Esophagus mucosa (tissue), 1 donor: ENCODE measurements around the gene HSF2BP. TPM values are rescaled to one million over a fixed set of nuclear protein-coding genes. Genes with fewer than 3 reads are reported as not detected.
"Not testable (repeated sequence)": the region's sequence is repeated elsewhere in the genome, so short reads cannot be mapped to it uniquely, and the experiment has no call there.

Source experiments
- ATAC-seq: fragments of 200-7000 bp; cut with Tn5 transposase; one replicate; pipeline ENCODE4 v1.9.1; 2020
- total RNA-seq: library from RNA; stranded (reverse); gene quantifications from one replicate; pipeline ENCODE4 v1.2.4, GENCODE V29; 2023
- donor health status: DM: yes; HTN: yes; CAD: no.

The HSF2BP gene
- total RNA-seq, 1 donor from 2014 or later = 0.92 TPM

- no peak for ATAC-seq
These were observed 62.7 kb downstream of the HSF2BP start for GRCh38 chr21:43596616-43597015.

- ATAC-seq = not testable (repeated sequence)
These were observed 63.5 kb downstream of the HSF2BP start for GRCh38 chr21:43595769-43596168.

GRCh38 chr21:43593078-43593477 is 66.2 kb downstream of the HSF2BP start:
- no peak for ATAC-seq

GRCh38 chr21:43591571-43591970 is 67.7 kb downstream of the HSF2BP start:
- no peak for ATAC-seq

GRCh38 chr21:43590194-43590593 is 69.1 kb downstream of the HSF2BP start:
- ATAC-seq = no peak

GRCh38 chr21:43588957-43589356 is 70.3 kb downstream of the HSF2BP start:
- ATAC-seq = no peak

- ATAC-seq = peak; percentile 81
These were observed 73.3 kb downstream of the HSF2BP start for GRCh38 chr21:43585924-43586413.

GRCh38 chr21:43585514-43585913 is 73.8 kb downstream of the HSF2BP start:
- ATAC-seq = no peak

- ATAC-seq = no peak
These were observed 77.8 kb downstream of the HSF2BP start for GRCh38 chr21:43581453-43581852.

GRCh38 chr21:43578677-43579303 is 80.5 kb downstream of the HSF2BP start:
- no peak for ATAC-seq

- ATAC-seq = no peak
These were observed 83.8 kb downstream of the HSF2BP start for GRCh38 chr21:43575473-43575844.

- no peak for ATAC-seq
These were observed 84.4 kb downstream of the HSF2BP start for GRCh38 chr21:43574741-43575472.

- ATAC-seq = no peak
These were observed 85.4 kb downstream of the HSF2BP start for GRCh38 chr21:43573921-43574320.

- ATAC-seq = no peak
These were observed 86.8 kb downstream of the HSF2BP start for GRCh38 chr21:43572446-43572845.

- no peak for ATAC-seq
These were observed 87.3 kb downstream of the HSF2BP start for GRCh38 chr21:43571976-43572375.

- ATAC-seq = not testable (repeated sequence)
These were observed 89.1 kb downstream of the HSF2BP start for GRCh38 chr21:43570195-43570594.

GRCh38 chr21:43562451-43562850 is 96.8 kb downstream of the HSF2BP start:
- ATAC-seq = peak; percentile 91

GRCh38 chr21:43540561-43540960 is 118.7 kb downstream of the HSF2BP start:
- not testable (repeated sequence) for ATAC-seq

GRCh38 chr21:43522495-43523131 is 136.7 kb downstream of the HSF2BP start:
- peak; percentile 43 for ATAC-seq

- peak; percentile 46 for ATAC-seq
These were observed 141.6 kb downstream of the HSF2BP start for GRCh38 chr21:43517701-43518100.

- peak; percentile 87 for ATAC-seq
These were observed 142.2 kb downstream of the HSF2BP start for GRCh38 chr21:43516860-43517627.

- not testable (repeated sequence) for ATAC-seq
These were observed 142.9 kb downstream of the HSF2BP start for GRCh38 chr21:43516295-43516847.
